PFSK-1 (cell line): ENCODE data around the gene RIPOR2.

ENCODE experiments used
- FOXP2 ChIP-seq: optimal IDR thresholded peaks from 2 replicates; pipeline ENCODE3; 2011; ENCODE audit warnings: borderline replicate concordance, control low read depth, inconsistent platforms; ENCODE audit not compliant: insufficient read depth; ENCODE audit errors: extremely low read length, extremely low read depth
- POLR2AphosphoS5 ChIP-seq: IDR thresholded peaks from 2 replicates; pipeline ENCODE4 v1.6.1; 2012; ENCODE audit warnings: low read depth, mild to moderate bottlenecking, control low read depth, low read length, moderate library complexity
- TAF1 ChIP-seq: IDR thresholded peaks from 2 replicates; pipeline ENCODE4 v1.6.1; 2012; ENCODE audit warnings: low read length, control low read depth, borderline replicate concordance; ENCODE audit not compliant: insufficient read depth
- TF ChIP-seq, protein P1 (sequence below), 2 experiments: IDR thresholded peaks; 2 replicates each; pipeline versions ENCODE4 v1.6.1 to v1.8.0; 2011 to 2012; ENCODE audit warnings: low read depth in 2 of 2, low read length in 2 of 2, control low read depth in 1 of 2, inconsistent platforms in 1 of 2, mild to moderate bottlenecking in 1 of 2, moderate library complexity in 1 of 2; ENCODE audit not compliant: insufficient read depth in 1 of 2

GRCh38 chr6:24859132-24859531, 76.6 kb downstream of the RIPOR2 start:
- no peak for TF ChIP-seq POLR2AphosphoS5
- TF ChIP-seq, protein P1, sequence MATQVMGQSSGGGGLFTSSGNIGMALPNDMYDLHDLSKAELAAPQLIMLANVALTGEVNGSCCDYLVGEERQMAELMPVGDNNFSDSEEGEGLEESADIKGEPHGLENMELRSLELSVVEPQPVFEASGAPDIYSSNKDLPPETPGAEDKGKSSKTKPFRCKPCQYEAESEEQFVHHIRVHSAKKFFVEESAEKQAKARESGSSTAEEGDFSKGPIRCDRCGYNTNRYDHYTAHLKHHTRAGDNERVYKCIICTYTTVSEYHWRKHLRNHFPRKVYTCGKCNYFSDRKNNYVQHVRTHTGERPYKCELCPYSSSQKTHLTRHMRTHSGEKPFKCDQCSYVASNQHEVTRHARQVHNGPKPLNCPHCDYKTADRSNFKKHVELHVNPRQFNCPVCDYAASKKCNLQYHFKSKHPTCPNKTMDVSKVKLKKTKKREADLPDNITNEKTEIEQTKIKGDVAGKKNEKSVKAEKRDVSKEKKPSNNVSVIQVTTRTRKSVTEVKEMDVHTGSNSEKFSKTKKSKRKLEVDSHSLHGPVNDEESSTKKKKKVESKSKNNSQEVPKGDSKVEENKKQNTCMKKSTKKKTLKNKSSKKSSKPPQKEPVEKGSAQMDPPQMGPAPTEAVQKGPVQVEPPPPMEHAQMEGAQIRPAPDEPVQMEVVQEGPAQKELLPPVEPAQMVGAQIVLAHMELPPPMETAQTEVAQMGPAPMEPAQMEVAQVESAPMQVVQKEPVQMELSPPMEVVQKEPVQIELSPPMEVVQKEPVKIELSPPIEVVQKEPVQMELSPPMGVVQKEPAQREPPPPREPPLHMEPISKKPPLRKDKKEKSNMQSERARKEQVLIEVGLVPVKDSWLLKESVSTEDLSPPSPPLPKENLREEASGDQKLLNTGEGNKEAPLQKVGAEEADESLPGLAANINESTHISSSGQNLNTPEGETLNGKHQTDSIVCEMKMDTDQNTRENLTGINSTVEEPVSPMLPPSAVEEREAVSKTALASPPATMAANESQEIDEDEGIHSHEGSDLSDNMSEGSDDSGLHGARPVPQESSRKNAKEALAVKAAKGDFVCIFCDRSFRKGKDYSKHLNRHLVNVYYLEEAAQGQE (IDR thresholded peaks at IDR 0.05; ENCODE audit: insufficient read depth in 1 of 2, low read depth in 2 of 2, low read length in 2 of 2), result no peak
- TF ChIP-seq TAF1, result no peak
- TF ChIP-seq FOXP2, result no peak
